GM10248 (cell line): Measurements from ENCODE around the gene AQP2.
A peak's percentile ranks its signal among the peaks of the same experiment; 100 is the strongest.

Experiments
- CTCF ChIA-PET: fragments of 300-600 bp; sonication (Branson Sonifier 250); formaldehyde crosslinking; extraction: SDS; loops from one replicate; lab custom pipeline; 2021; ENCODE audit warnings: antibody characterized with exemption; lab: Yijun Ruan, JAX
- POLR2A ChIA-PET: fragments of 350-650 bp; sonication (Branson Sonifier 250); formaldehyde crosslinking; extraction: SDS; loops from one replicate; lab custom pipeline; 2020; ENCODE audit warnings: antibody characterized with exemption; lab: Yijun Ruan, JAX
- DNase-seq: peaks from one replicate; pipeline ENCODE4 v3.0.0; 2012; ENCODE audit errors: extremely low spot score
- CTCF ChIP-seq: IDR thresholded peaks from 2 replicates; pipeline ENCODE4 v1.5.1; 2012; ENCODE audit warnings: mild to moderate bottlenecking, low read depth; ENCODE audit errors: extremely low read depth, missing control alignments, control extremely low read depth

AQP2 gene

GRCh38 chr12:49966511-49967041 lies 16.0 kb downstream of the AQP2 start:
- no peak for TF ChIP-seq CTCF
- no peak for DNase-seq
- POLR2A ChIA-PET, result no interaction called here
- CTCF ChIA-PET, result interaction anchor here (0.6 to 11.6 kb wide), 66 partner anchors 8 to 389 kb away, joined by 3 to 243 read pairs (median 6); partner anchors contain the start of genes AQP2, ASIC1, CERS5 and GPD1

- ChIA-PET POLR2A (no interaction called here), CTCF (interaction anchor here (0.6 to 11.6 kb wide), 81 partner anchors 9 to 414 kb away, joined by 3 to 243 read pairs (median 5); partner anchors contain the start of genes AQP2, ASIC1, CERS5 and GPD1)
- peak; percentile 91 for DNase-seq
- TF ChIP-seq CTCF, result peak; percentile 98
Measured at GRCh38 chr12:49967042-49967776, 16.7 kb downstream of the AQP2 start.

GRCh38 chr12:49967777-49968250 lies 17.3 kb downstream of the AQP2 start:
- no peak for DNase-seq
- ChIA-PET POLR2A (no interaction called here), CTCF (interaction anchor here (0.6 to 11.6 kb wide), 69 partner anchors 9 to 413 kb away, joined by 3 to 243 read pairs (median 6); partner anchors contain the start of genes AQP2, ASIC1, CERS5 and GPD1)
- TF ChIP-seq CTCF, result no peak

GRCh38 chr12:49968471-49968870 lies 17.9 kb downstream of the AQP2 start:
- no peak for DNase-seq
- CTCF ChIA-PET, result interaction anchor here (0.6 to 11.6 kb wide), 28 partner anchors 10 to 244 kb away, joined by 3 to 243 read pairs (median 13); partner anchors contain the start of gene CERS5
- TF ChIP-seq CTCF, result no peak
- POLR2A ChIA-PET, result no interaction called here

GRCh38 chr12:49969027-49969426 lies 18.5 kb downstream of the AQP2 start:
- no peak for TF ChIP-seq CTCF
- CTCF ChIA-PET, result interaction anchor here (1.3 to 11.6 kb wide), 13 partner anchors 10 to 102 kb away, joined by 3 to 243 read pairs (median 47); no protein-coding TSS in a partner anchor
- no peak for DNase-seq
- POLR2A ChIA-PET, result interaction anchor here (0.5 kb wide), 1 partner anchor 11 kb away, joined by 4 read pairs; no protein-coding TSS in a partner anchor

- DNase-seq, result no peak
- TF ChIP-seq CTCF, result no peak
Measured at GRCh38 chr12:49969651-49970429, 19.3 kb downstream of the AQP2 start.

More at GRCh38 chr12:49969651-49970429, 19.3 kb downstream of the AQP2 start:
- ChIA-PET CTCF (interaction anchor here (1.5 to 11.6 kb wide), 11 partner anchors 11 to 102 kb away, joined by 3 to 243 read pairs (median 56); no protein-coding TSS in a partner anchor), POLR2A (no interaction called here)
